HuH-7 (cell line): Measurements from ENCODE around the gene OAT.

Experiments
- DNase-seq: peaks from one replicate; pipeline ENCODE4 v3.0.0; 2011; ENCODE audit warnings: low spot score

OAT gene

GRCh38 chr10:124403548-124403947 is 15.2 kb downstream of the OAT start:
- DNase-seq = peak; percentile 48

GRCh38 chr10:124402273-124402672 is 16.4 kb downstream of the OAT start:
- no peak for DNase-seq

- DNase-seq = no peak
Observed at GRCh38 chr10:124401633-124402032, 17.1 kb downstream of the OAT start.

GRCh38 chr10:124394583-124394982 is 24.1 kb downstream of the OAT start:
- DNase-seq = no peak

- no peak for DNase-seq
Observed at GRCh38 chr10:124392626-124393342, 25.9 kb downstream of the OAT start.

GRCh38 chr10:124390471-124391187 is 28.1 kb downstream of the OAT start:
- no peak for DNase-seq

- no peak for DNase-seq
Observed at GRCh38 chr10:124389613-124390361, 28.9 kb downstream of the OAT start.

- peak; percentile 97 for DNase-seq
Observed at GRCh38 chr10:124388823-124389612, 29.7 kb downstream of the OAT start.

GRCh38 chr10:124388476-124388822 is 30.3 kb downstream of the OAT start:
- no peak for DNase-seq

GRCh38 chr10:124387078-124387874 is 31.4 kb downstream of the OAT start:
- DNase-seq = peak; percentile 54

- DNase-seq = no peak
Observed at GRCh38 chr10:124386186-124387077, 32.3 kb downstream of the OAT start.

- no peak for DNase-seq
Observed at GRCh38 chr10:124385627-124386185, 33.0 kb downstream of the OAT start.

GRCh38 chr10:124384591-124385190 is 34.0 kb downstream of the OAT start:
- DNase-seq = no peak

GRCh38 chr10:124384172-124384571 is 34.6 kb downstream of the OAT start:
- DNase-seq = no peak

GRCh38 chr10:124383496-124383895 is 35.2 kb downstream of the OAT start:
- no peak for DNase-seq

- DNase-seq = peak; percentile 54
Observed at GRCh38 chr10:124381011-124381611, 37.6 kb downstream of the OAT start.

- DNase-seq = no peak
Observed at GRCh38 chr10:124380256-124380995, 38.3 kb downstream of the OAT start.

- no peak for DNase-seq
Observed at GRCh38 chr10:124379609-124380193, 39.0 kb downstream of the OAT start.
